GM18868 (cell line): ENCODE measurements around the gene BAG1.

Experiments used
- ATAC-seq: cut with Tn5 transposase; IDR thresholded peaks from one replicate; pipeline ENCODE4 v1.9.1; 2021; ENCODE audit warnings: mild to moderate bottlenecking, moderate library complexity; ENCODE audit not compliant: unreplicated experiment

The BAG1 gene

DNA sequence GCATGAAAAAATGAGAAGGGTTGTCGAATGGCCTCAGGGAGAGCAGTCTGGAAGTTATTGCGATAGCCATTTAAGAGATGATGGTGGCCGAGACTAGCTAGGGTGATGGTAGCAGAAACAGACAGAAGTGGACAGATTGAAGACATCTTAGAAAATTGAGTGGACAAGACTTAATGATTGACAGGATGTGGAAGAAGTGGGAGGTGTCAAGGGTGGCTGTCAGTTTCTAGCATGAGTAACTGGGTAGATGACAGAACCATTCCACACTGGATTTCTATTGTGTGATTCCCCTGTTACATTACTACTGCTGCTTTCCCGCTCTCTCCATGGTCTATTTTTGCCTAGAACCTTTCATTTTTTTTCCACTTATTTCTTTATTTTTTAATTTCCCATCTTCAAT, 13.0 kb upstream of the BAG1 start:
- ATAC-seq, result no peak

DNA sequence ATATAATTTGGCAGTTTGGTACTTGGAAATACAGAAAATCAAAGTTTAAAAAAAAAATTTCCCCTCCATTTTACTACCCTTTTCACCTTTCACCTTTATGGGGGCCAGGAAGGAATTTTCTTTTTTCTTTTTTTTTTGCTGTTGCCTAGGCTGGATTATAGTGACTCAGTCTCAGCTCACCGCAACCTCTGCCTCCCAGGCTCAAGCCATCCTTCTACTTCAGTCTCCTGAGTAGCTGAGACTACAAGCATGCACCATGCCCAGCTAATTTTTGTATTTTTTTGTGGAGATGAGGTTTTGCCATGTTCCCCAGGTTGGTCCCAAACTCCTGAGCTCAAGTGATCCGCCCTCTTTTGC, 9.4 kb upstream of the BAG1 start:
- no peak for ATAC-seq

GRCh38 chr9:33273266-33273971, 8.9 kb upstream of the BAG1 start:
- ATAC-seq, result no peak

DNA sequence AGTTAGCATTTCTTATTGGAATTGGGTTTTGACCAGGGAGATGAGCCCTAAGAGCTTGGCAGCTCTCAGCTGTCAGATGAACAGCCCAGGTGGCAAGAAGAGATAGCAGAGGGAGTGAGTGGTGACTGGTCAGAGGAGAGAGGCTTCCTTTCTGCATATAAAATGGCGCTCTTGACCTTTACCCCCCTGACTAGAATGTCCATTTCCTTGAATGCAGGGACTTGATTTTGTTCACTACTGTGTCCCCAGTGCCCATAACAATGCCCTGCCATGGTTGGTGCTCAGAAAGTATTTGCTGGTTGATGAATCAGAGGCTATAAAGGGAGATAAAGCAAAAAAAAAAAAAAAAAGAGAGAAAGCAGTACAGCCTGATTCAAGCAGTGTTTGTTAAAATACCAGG, 7.6 kb upstream of the BAG1 start:
- no peak for ATAC-seq

GRCh38 chr9:33270146-33270545, 5.6 kb upstream of the BAG1 start:
- ATAC-seq, result no peak

GRCh38 chr9:33267151-33267767, 2.8 kb upstream of the BAG1 start:
- no peak for ATAC-seq

- no peak for ATAC-seq
Observed at GRCh38 chr9:33265211-33265865, 830 bp upstream of the BAG1 start.

- peak; percentile 17 for ATAC-seq
Observed at GRCh38 chr9:33264003-33264472, 470 bp downstream of the BAG1 start.

DNA sequence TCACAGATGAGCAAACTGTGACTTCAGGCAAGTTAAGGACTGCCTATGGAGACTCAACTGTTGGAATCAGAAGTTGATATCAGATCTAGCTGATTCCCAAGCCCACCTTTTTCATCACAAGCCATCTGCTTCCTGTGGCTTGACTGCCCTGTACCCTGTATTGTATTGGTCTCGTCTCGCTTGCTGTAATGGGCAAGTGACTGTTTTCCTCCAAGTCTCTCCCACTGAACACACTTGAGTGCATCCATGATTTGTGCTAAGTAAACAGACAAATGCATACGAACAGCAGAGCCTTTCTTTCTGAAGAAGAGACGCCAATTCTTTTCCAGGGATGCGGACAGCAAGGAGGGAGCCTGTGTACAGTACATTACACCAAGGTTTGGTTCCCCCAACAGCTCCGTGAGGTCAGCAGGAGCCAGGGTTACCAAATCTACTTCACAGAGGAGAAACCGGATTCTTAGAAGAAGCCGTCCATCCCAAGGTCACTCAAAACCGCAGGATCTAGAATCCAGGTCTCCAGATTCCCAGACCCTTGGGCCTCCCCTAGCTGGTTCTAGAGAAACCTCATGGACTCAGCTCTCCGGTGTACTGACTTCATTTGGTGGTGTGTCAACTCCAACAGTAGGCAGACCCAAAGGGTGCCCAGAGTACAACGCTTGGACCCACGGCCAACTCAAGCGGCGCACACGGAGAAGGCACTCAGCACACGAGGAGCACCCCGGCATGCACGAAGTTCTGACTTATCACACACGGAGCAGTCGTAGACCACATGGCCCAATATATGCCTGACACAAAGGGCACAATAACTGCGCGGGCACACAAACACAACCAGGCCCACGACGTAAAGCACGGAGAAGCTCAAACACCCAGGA, 1.1 kb downstream of the BAG1 start:
- ATAC-seq, result no peak

- no peak for ATAC-seq
Observed at GRCh38 chr9:33260372-33260771, 4.1 kb downstream of the BAG1 start.

GRCh38 chr9:33257276-33257675, 7.2 kb downstream of the BAG1 start:
- no peak for ATAC-seq

- ATAC-seq, result no peak
Observed at GRCh38 chr9:33256236-33256635, 8.3 kb downstream of the BAG1 start.

DNA sequence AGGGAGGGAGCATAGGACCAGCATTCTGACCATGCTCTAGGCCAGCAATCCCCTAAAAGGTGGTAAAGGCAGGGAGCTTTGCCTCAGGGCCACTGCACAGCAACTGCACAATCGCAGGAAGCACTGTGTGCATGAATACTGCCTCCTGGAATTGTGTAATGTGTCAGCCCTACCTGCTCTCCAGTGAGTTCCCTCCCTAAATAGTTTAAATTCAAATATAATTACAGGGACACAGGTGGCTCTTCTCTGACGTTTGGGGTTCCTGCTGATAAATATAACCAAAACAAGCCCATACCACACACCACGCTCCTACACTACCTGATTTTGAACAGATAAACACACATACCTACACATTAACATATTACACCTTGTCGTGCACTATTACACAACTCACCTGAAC, 9.0 kb downstream of the BAG1 start:
- ATAC-seq, result no peak

- ATAC-seq, result no peak
Observed at GRCh38 chr9:33255014-33255413, 9.5 kb downstream of the BAG1 start.

GRCh38 chr9:33254211-33254610, 10.3 kb downstream of the BAG1 start:
- no peak for ATAC-seq

GRCh38 chr9:33250458-33250995, 14.0 kb downstream of the BAG1 start:
- ATAC-seq, result no peak

DNA sequence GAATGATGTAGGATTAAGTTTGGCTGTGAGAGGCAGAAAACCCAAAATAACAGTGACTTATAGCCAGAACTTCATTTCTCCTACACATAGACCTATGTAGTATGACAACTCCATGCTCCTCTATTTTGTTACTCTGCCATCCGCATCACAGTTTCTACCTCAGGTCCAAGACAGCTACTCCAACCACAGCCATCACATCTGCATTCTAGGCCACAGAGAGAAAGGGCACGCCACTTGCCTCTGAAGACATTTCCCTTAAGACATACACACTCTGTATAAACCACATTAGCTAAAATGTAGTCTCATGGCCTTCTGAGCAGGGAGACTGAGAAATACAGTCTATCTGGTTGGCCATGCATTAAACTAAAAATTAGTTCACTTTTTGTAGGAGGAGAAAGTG, 14.5 kb downstream of the BAG1 start:
- no peak for ATAC-seq

DNA sequence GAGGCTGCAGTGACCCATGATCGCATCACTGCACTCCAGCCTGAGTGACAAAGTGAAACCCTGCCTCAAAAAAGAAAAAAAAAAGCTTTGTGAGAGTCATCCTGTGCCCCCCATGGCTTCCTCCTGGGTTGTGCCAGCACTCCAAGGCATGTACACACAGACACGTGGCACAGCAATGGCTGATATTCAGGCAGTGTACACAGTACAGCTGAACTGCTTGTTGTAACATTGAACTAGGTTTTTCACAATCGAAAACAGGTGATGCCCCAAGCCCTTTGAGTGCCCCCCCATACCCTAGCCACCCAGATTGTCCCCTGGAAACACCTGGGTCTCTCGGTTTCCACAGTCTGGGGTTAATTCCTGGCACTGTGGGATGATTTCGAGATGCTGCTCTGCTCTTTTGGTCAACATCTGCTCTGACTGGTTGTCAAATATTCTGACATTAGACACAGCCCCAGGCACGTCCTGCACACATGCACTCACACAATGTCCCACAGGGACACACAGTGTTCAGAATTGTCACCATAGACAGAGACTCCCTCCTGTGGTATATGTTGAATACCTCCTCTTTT, 15.3 kb downstream of the BAG1 start:
- ATAC-seq, result peak; percentile 48

DNA sequence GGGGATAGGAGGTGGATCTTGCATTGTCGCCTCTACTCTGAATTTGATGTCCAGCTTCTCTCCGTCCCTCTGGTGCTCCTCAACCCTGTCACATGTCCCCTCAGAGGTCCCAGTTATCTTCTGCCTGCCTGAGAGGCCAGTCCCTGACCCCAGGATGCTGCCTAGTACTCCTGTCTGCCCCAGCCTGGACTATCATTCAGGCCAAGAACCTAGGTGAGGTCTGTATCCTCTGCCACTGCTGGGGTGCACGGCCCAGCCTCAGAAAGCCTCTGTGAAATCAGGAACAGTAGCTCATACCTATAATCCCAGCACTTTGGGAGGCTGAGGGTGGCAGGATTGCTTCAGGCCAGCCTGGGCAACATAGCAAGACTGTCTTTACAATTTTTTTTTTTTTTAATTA, 15.9 kb downstream of the BAG1 start:
- no peak for ATAC-seq

GRCh38 chr9:33246269-33246860, 18.1 kb downstream of the BAG1 start:
- no peak for ATAC-seq
